HG03571 (cell line): ENCODE results near the gene SCN3A.
A peak's percentile ranks its signal among the peaks of the same experiment; 100 is the strongest.

Experiments
- ATAC-seq: cut with Tn5 transposase; IDR thresholded peaks from one replicate; pipeline ENCODE4 v1.9.1; 2021; ENCODE audit not compliant: unreplicated experiment

The SCN3A gene

GRCh38 chr2:165192729-165193128 lies 11.1 kb downstream of the SCN3A start:
- peak; percentile 35 for ATAC-seq

- ATAC-seq: no peak
Observed at GRCh38 chr2:165191096-165191728, 12.6 kb downstream of the SCN3A start.

- no peak for ATAC-seq
Observed at GRCh38 chr2:165185633-165186032, 18.2 kb downstream of the SCN3A start.

GRCh38 chr2:165182029-165182428 lies 21.8 kb downstream of the SCN3A start:
- no peak for ATAC-seq

DNA sequence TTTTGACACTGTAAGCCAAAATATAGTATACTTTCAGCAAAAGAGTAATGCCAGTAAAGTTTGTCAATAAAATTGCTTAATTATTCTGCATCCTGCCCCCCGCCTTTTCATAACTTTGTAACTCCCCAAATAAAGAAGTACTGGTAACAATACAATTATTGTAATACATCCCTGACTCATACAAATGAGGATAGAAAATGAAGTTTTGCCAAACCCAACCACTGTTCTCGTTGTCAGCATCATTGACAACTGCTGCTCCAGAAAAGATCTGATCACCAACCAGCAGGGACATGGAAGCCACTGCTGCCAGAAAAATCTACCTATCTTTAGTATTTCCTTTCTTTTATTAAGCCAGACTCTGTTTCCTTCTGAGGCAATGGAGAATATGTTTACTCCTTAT lies 27.1 kb downstream of the SCN3A start:
- no peak for ATAC-seq

- ATAC-seq: no peak
Observed at GRCh38 chr2:165173215-165173614, 30.6 kb downstream of the SCN3A start.

GRCh38 chr2:165164201-165164600 lies 39.6 kb downstream of the SCN3A start:
- ATAC-seq: no peak

DNA sequence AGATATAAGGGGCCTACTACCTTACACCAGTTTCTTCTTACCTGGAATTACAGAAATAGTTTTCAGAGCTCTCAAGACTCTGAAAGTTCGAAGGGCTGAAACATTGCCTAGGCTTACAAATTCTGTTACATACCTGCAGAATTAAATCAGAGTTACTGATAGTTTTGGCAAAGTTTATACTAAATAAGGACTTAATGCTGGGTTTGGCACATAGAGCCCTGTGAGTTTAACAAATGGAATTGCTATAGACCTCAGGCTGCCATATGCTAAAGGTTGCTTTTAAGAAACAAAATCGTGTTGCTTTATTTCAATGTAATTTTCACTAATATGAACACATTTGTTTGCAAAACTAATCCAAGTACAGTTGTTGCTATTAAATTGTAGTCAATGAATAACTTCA lies 40.1 kb downstream of the SCN3A start:
- no peak for ATAC-seq

DNA sequence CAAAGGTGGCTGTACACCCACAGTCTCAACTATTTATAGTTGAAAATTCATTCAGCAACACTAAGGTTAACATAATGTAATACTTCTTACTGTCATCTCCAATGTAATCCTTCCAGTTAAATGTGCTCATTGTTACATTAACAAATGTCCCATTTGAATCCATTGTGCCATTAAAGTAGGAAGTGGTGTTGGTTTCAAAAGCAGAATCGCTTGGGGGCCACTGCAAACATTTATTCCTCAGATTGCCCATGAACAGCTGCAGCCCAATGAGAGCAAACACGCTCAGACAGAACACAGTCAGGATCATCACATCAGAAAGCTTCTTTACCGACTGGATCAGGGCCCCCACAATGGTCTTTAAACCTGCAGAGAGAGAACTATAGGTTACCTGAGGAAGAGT lies 41.4 kb downstream of the SCN3A start:
- no peak for ATAC-seq

- no peak for ATAC-seq
Observed at GRCh38 chr2:165161510-165161909, 42.3 kb downstream of the SCN3A start.

DNA sequence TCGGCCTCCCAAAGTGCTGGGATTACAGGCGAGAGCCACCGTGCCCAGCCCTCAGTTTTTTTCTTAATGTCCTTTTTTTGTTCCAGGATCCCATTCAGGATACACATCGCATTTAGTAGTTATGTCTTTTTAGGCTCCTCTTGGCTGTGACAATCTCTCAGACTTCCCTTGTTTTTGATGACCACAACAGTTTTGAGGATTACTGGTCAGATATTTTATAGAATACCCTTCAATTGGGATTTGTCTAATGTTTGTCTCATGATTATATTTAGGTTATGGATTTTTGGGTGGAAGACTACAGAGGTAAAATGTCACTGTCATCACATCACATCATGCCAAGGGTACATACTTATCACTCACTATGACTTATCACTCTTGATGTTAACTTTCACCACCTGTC lies 46.7 kb downstream of the SCN3A start:
- no peak for ATAC-seq

DNA sequence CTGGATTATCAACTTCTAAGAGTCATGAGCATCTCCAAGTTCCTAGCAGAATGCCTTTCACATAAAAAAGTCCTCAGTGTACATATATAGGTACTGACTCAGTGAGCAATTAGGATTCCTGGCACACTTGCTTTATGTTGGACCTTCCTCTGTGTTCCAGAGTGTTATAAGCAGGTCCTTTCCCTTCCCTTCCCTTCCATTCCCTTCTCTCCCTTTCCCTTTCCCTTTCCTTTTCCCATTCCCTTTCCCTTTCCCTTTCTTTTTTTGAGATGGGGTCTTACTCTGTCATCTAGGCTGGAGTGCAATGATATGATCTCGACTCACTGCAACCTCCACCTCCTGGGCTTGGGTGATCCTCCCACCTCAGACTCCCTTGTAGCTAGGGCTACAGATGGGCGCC lies 48.7 kb downstream of the SCN3A start:
- ATAC-seq: no peak

GRCh38 chr2:165149439-165149838 lies 54.4 kb downstream of the SCN3A start:
- peak; percentile 64 for ATAC-seq

GRCh38 chr2:165147186-165148045 lies 56.4 kb downstream of the SCN3A start:
- ATAC-seq: no peak

DNA sequence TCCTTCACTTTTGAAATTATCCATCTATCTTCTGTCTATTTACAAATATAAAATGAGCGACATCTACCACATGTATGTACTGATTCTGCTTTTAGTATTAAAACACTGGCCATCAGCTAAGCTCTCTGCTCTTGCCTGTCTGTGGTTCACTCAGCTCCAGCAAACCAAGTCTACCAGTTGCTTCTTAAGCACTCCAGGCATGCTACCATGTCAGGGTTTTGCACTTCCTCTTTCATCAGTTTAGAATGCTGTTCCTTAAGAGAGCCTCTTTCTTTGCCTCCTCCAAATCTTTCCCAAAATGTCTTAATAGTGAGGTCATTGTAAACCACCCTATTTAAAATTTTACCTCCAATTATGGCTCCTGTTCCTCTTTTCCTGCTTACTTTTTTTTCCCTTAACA lies 59.5 kb downstream of the SCN3A start:
- ATAC-seq: peak; percentile 51

DNA sequence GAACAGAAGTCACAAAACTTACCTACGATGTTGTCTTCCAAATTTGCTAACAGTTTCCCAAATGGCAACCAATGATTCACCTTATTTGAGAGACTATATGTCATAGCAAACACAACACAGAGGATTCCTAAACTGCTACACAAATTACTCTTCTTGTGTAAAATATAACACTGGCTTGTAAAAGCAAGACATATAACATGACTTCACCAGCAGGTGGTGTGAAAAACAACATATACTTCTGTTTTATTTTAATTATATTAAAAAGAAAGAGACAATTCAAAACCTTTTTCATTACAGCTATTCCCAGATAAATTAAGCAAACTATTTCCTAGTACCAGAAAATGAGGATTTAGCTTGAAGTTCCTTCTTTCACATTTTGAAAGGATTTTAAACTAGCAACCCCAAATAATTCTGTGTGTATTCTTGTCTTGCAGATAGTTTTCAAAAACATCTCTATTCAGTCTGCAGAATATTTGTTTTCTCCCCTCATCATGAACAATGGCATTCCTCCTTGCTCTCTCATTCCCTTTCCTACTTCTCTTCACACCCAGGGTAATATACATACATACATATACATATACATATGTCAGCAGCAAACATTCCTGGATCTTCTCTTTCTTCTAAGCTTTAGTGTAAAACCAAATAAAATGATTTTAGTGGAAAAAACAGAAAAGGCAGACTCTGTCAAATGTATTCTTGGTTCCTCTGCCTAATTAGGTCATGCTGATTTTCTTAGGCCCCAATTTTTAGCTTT lies 62.1 kb downstream of the SCN3A start:
- no peak for ATAC-seq

DNA sequence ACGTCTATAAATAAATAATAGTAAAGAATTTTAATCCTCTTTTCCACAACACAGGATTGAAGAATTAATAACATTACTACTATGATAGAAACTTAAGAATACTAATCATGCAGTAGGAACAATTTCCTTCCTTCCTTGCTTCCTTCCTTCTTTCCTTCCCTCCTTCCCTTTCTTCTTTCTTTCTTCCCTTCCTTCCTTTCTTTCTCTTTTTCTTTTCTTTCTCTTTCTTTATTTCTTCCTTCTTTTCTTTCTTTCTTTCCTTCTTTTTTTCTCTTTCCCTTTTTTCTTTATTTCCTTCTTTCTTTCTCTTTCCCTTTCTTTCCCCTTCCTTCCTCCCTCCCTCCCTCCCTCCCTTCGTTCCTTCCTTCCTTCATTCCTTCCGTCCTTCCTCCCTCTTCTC lies 77.6 kb downstream of the SCN3A start:
- ATAC-seq: no peak

DNA sequence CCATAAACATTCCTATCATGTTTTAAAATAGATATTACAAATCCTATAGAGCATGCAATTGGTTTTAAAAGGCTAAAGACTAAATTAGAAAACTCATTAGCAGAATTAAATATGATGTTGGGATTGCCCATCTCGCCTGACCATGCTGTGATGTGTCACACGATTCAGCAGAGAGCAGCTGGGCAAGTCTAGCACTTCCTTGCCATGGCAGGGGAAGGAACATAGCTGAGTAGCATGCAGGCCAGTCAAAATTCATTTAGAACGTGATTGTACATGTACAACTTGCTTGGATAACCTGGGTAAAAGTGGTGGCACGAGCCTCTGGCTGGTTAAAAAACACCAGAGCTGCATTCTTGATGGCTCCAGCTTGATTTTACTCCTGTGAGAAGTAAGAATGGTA lies 81.3 kb downstream of the SCN3A start:
- no peak for ATAC-seq

GRCh38 chr2:165120740-165121467 lies 82.9 kb downstream of the SCN3A start:
- no peak for ATAC-seq

GRCh38 chr2:165115258-165115657 lies 88.6 kb downstream of the SCN3A start:
- ATAC-seq: no peak

DNA sequence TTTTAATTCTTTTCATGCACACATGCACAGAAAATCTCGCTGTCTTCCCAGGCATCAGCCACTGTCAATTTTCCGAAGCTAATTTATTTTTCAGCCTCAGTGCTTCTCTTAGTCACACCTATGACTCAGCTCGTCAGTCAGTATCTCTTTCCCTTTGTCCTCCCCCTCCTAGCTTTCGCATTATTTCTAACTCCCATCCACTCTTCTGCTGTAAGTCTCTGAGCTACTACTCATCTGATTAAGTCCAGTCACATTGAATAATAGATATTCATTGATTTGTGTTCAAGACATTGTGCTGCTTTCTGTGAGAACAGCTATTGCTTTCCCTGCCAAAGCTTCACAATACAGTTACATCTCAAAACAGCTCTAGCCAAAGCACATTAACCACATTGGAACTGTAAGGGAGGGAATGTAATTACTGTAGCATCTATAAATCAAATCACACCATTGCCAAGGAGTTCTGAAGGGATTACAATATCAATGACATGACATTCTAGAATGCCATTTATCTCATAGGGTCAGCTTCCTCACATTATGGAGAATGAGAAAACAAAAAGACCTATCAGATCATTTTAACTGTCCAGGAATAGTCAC lies 89.4 kb downstream of the SCN3A start:
- no peak for ATAC-seq
